ENCODE data around the gene MBD4. TPM values are rescaled to one million over a fixed set of nuclear protein-coding genes. Genes with fewer than 3 reads are reported as not detected.

Gene MBD4
- total and polyA plus RNA-seq, 2 experiments from 2014 or later, result 33.9 to 59.3 TPM

DNA sequence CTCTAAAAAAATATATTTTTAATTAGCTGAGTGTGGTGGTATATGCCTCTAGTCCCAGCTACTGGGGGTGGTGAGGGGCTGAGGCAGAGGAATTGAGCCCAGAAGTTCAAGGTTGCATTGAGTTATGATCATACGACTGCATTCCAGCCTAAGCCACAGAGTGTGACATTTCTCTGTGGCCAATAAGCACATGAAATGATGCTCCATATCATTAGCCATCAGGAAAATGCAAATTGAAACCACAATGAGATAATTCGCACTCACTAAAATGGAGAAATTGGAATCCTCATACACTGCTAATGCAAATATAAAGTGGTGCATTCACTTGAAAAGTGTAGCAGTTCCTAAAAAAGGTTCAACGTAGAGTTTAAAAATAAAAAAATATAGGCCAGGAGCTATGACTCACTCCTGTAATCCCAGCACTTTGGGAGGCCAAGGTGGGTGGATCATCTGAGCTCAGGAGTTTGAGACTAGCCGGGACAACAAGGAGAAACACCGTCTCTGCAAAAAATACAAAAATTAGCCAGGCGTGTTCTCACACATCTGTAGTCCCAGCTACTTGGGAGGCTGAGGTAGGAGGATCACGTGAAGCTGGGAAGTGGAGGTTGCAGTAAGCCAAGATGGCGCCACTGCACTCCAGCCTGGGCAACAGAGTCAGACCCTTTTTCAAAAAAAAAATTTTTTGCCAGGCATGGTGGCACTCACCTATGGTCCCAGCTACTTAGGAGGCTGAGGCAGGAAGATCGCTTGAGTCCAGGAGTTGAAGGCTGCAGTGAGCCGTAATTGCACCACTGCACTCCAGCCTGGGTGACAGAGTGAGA, 35.4 kb upstream of the MBD4 start:
- Histone ChIP-seq H3K4me2 (no peak overlapping the region), H3K36me3 (ENCODE audit: insufficient read depth) (0 out of 2 replicates have a peak, but pooled peaks cover 3% of the 10 kb centered on the region), H3K79me2 (replicated peaks; ENCODE audit: insufficient read depth) (no peaks in the 10 kb centered on the region), H3K9me2 (ENCODE audit: insufficient read depth) (no peaks in the 10 kb centered on the region), H3K4me3 (no peak overlapping the region), H3K27me3 (ENCODE audit: insufficient read depth) (no peaks in the 10 kb centered on the region), H3K4me1 (ENCODE audit: insufficient read depth) (no peaks in the 10 kb centered on the region), H2AFZ (no peak overlapping the region), H3F3A (replicated peaks; ENCODE audit: low read depth) (no peaks in the 10 kb centered on the region), H3K27ac (ENCODE audit: low read depth) (no peak overlapping the region), H4K20me1 (replicated peaks; ENCODE audit: insufficient read depth) (no peaks in the 10 kb centered on the region; the same call in 1 of the 2 replicates)
- peaks cover 19% of the 10 kb centered on the region; the same call in 2 of the 3 replicates for H3K36me3 Mint-ChIP-seq (ENCODE audit: low read depth)
- TF ChIP-seq ZNF114 (CRISPR knock-in tag; IDR thresholded peaks at IDR 0.05) (no peak), JUNB (IDR thresholded peaks at IDR 0.05; ENCODE audit: unreplicated experiment) (no peak), NANOG (IDR thresholded peaks at IDR 0.05; ENCODE audit: borderline replicate concordance) (no peak), EZH2phosphoT487 (IDR thresholded peaks at IDR 0.05; ENCODE audit: unreplicated experiment) (no peak), EZH2 (IDR thresholded peaks at IDR 0.05; ENCODE audit: low read depth, unreplicated experiment) (no peak), STAT1 (IDR thresholded peaks at IDR 0.05; ENCODE audit: unreplicated experiment) (no peak), POLR2AphosphoS5 (IDR thresholded peaks at IDR 0.05; ENCODE audit: low read depth) (no peak), ZNF331 (CRISPR knock-in tag; IDR thresholded peaks at IDR 0.05; ENCODE audit: low read depth) (no peak)
- TF ChIP-seq, protein P1, sequence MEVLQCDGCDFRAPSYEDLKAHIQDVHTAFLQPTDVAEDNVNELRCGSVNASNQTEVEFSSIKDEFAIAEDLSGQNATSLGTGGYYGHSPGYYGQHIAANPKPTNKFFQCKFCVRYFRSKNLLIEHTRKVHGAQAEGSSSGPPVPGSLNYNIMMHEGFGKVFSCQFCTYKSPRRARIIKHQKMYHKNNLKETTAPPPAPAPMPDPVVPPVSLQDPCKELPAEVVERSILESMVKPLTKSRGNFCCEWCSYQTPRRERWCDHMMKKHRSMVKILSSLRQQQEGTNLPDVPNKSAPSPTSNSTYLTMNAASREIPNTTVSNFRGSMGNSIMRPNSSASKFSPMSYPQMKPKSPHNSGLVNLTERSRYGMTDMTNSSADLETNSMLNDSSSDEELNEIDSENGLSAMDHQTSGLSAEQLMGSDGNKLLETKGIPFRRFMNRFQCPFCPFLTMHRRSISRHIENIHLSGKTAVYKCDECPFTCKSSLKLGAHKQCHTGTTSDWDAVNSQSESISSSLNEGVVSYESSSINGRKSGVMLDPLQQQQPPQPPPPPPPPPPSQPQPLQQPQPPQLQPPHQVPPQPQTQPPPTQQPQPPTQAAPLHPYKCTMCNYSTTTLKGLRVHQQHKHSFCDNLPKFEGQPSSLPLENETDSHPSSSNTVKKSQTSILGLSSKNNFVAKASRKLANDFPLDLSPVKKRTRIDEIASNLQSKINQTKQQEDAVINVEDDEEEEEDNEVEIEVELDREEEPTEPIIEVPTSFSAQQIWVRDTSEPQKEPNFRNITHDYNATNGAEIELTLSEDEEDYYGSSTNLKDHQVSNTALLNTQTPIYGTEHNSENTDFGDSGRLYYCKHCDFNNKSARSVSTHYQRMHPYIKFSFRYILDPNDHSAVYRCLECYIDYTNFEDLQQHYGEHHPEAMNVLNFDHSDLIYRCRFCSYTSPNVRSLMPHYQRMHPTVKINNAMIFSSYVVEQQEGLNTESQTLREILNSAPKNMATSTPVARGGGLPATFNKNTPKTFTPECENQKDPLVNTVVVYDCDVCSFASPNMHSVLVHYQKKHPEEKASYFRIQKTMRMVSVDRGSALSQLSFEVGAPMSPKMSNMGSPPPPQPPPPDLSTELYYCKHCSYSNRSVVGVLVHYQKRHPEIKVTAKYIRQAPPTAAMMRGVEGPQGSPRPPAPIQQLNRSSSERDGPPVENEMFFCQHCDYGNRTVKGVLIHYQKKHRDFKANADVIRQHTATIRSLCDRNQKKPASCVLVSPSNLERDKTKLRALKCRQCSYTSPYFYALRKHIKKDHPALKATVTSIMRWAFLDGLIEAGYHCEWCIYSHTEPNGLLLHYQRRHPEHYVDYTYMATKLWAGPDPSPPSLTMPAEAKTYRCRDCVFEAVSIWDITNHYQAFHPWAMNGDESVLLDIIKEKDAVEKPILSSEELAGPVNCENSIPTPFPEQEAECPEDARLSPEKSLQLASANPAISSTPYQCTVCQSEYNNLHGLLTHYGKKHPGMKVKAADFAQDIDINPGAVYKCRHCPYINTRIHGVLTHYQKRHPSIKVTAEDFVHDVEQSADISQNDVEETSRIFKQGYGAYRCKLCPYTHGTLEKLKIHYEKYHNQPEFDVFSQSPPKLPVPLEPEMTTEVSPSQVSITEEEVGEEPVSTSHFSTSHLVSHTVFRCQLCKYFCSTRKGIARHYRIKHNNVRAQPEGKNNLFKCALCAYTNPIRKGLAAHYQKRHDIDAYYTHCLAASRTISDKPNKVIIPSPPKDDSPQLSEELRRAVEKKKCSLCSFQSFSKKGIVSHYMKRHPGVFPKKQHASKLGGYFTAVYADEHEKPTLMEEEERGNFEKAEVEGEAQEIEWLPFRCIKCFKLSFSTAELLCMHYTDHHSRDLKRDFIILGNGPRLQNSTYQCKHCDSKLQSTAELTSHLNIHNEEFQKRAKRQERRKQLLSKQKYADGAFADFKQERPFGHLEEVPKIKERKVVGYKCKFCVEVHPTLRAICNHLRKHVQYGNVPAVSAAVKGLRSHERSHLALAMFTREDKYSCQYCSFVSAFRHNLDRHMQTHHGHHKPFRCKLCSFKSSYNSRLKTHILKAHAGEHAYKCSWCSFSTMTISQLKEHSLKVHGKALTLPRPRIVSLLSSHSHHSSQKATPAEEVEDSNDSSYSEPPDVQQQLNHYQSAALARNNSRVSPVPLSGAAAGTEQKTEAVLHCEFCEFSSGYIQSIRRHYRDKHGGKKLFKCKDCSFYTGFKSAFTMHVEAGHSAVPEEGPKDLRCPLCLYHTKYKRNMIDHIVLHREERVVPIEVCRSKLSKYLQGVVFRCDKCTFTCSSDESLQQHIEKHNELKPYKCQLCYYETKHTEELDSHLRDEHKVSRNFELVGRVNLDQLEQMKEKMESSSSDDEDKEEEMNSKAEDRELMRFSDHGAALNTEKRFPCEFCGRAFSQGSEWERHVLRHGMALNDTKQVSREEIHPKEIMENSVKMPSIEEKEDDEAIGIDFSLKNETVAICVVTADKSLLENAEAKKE (CRISPR knock-in tag; IDR thresholded peaks at IDR 0.05), result no peak
- TF ChIP-seq, protein P2, sequence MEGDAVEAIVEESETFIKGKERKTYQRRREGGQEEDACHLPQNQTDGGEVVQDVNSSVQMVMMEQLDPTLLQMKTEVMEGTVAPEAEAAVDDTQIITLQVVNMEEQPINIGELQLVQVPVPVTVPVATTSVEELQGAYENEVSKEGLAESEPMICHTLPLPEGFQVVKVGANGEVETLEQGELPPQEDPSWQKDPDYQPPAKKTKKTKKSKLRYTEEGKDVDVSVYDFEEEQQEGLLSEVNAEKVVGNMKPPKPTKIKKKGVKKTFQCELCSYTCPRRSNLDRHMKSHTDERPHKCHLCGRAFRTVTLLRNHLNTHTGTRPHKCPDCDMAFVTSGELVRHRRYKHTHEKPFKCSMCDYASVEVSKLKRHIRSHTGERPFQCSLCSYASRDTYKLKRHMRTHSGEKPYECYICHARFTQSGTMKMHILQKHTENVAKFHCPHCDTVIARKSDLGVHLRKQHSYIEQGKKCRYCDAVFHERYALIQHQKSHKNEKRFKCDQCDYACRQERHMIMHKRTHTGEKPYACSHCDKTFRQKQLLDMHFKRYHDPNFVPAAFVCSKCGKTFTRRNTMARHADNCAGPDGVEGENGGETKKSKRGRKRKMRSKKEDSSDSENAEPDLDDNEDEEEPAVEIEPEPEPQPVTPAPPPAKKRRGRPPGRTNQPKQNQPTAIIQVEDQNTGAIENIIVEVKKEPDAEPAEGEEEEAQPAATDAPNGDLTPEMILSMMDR (conservative IDR thresholded peaks at IDR 0.05; ENCODE audit: low read depth in 2 of 2), result no peak
- TF ChIP-seq, protein P3, sequence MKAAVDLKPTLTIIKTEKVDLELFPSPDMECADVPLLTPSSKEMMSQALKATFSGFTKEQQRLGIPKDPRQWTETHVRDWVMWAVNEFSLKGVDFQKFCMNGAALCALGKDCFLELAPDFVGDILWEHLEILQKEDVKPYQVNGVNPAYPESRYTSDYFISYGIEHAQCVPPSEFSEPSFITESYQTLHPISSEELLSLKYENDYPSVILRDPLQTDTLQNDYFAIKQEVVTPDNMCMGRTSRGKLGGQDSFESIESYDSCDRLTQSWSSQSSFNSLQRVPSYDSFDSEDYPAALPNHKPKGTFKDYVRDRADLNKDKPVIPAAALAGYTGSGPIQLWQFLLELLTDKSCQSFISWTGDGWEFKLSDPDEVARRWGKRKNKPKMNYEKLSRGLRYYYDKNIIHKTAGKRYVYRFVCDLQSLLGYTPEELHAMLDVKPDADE (IDR thresholded peaks at IDR 0.05), result no peak
- TF ChIP-seq, protein P4, sequence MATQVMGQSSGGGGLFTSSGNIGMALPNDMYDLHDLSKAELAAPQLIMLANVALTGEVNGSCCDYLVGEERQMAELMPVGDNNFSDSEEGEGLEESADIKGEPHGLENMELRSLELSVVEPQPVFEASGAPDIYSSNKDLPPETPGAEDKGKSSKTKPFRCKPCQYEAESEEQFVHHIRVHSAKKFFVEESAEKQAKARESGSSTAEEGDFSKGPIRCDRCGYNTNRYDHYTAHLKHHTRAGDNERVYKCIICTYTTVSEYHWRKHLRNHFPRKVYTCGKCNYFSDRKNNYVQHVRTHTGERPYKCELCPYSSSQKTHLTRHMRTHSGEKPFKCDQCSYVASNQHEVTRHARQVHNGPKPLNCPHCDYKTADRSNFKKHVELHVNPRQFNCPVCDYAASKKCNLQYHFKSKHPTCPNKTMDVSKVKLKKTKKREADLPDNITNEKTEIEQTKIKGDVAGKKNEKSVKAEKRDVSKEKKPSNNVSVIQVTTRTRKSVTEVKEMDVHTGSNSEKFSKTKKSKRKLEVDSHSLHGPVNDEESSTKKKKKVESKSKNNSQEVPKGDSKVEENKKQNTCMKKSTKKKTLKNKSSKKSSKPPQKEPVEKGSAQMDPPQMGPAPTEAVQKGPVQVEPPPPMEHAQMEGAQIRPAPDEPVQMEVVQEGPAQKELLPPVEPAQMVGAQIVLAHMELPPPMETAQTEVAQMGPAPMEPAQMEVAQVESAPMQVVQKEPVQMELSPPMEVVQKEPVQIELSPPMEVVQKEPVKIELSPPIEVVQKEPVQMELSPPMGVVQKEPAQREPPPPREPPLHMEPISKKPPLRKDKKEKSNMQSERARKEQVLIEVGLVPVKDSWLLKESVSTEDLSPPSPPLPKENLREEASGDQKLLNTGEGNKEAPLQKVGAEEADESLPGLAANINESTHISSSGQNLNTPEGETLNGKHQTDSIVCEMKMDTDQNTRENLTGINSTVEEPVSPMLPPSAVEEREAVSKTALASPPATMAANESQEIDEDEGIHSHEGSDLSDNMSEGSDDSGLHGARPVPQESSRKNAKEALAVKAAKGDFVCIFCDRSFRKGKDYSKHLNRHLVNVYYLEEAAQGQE (IDR thresholded peaks at IDR 0.05; ENCODE audit: unreplicated experiment), result no peak
- DNase-seq (ENCODE audit: low spot score) (no peak), ATAC-seq (no peak)
- no peaks in the 10 kb centered on the region for H3K4me1 Mint-ChIP-seq
- H3K27ac Mint-ChIP-seq, result no peak overlapping the region
- no peak overlapping the region for H3K4me3 Mint-ChIP-seq
- no peaks in the 10 kb centered on the region for H3K9me3 Mint-ChIP-seq
- H3K27me3 Mint-ChIP-seq (ENCODE audit: insufficient read depth, low read depth, poor library complexity), result peaks cover 3% of the 10 kb centered on the region
